CD8-positive, alpha-beta memory T cell (primary cell): Measurements from ENCODE around the gene ATP6V0E2. TPM values are rescaled to one million over a fixed set of nuclear protein-coding genes. Genes with fewer than 3 reads are reported as not detected.

Experiments used
- CTCF ChIA-PET: fragments of 350-600 bp; sonication (Branson Sonifier 250); formaldehyde crosslinking; loops from one replicate; lab custom pipeline; 2021; ENCODE audit warnings: antibody characterized with exemption; lab: Charles Lee
- POLR2A ChIA-PET: fragments of 350-600 bp; sonication (Branson Sonifier 250); formaldehyde crosslinking; loops from one replicate; lab custom pipeline; 2021; ENCODE audit warnings: antibody characterized with exemption; lab: Charles Lee
- DNase-seq, 5 donors: peaks; one replicate each; pipeline versions ENCODE4 v3.0.0 to v3.0.0-alpha.2; 2020 to 2022; ENCODE audit warnings: mixed read lengths in 1 of 5
- H3K27ac ChIP-seq: one replicate; pipeline ENCODE4 v1.7.0; 2013; ENCODE audit warnings: low read depth, mild to moderate bottlenecking, low read length, moderate library complexity
- H3K27me3 ChIP-seq: 2 replicates; pipeline ENCODE4 v1.7.0; 2013; ENCODE audit warnings: low read length, mild to moderate bottlenecking; ENCODE audit not compliant: insufficient read depth, poor library complexity, severe bottlenecking
- H3K36me3 ChIP-seq: 2 replicates; pipeline ENCODE4 v1.7.0; 2013; ENCODE audit warnings: mild to moderate bottlenecking, low read length, moderate library complexity; ENCODE audit not compliant: insufficient read depth
- H3K4me1 ChIP-seq: 2 replicates; pipeline ENCODE4 v1.7.0; 2013; ENCODE audit warnings: mild to moderate bottlenecking, low read length, moderate library complexity; ENCODE audit not compliant: insufficient read depth
- H3K4me3 ChIP-seq: 2 replicates; pipeline ENCODE4 v1.7.0; 2013; ENCODE audit warnings: mild to moderate bottlenecking, low read length
- H3K9me3 ChIP-seq: 2 replicates; pipeline ENCODE4 v1.7.0; 2013; ENCODE audit warnings: mild to moderate bottlenecking, low read length
- H3K27ac Mint-ChIP-seq, 8 donors: one replicate each; pipeline ENCODE4 v1.8.0; 2020 to 2021; ENCODE audit warnings: mixed read lengths in 8 of 8, mild to moderate bottlenecking in 6 of 8, inconsistent platforms in 3 of 8, moderate library complexity in 3 of 8
- H3K27me3 Mint-ChIP-seq, 2 donors: one replicate each; pipeline ENCODE4 v1.8.0; 2020 to 2021; ENCODE audit warnings: mixed read lengths in 2 of 2, mild to moderate bottlenecking in 1 of 2, moderate library complexity in 1 of 2
- H3K36me3 Mint-ChIP-seq, 3 donors: one replicate each; pipeline ENCODE4 v1.8.0; 2020 to 2021; ENCODE audit warnings: mixed read lengths in 3 of 3, inconsistent platforms in 1 of 3, mild to moderate bottlenecking in 1 of 3
- H3K4me1 Mint-ChIP-seq, 3 donors: one replicate each; pipeline ENCODE4 v1.8.0; 2020 to 2021; ENCODE audit warnings: mixed read lengths in 3 of 3, inconsistent platforms in 1 of 3, mild to moderate bottlenecking in 1 of 3
- H3K4me3 Mint-ChIP-seq, 7 donors: one replicate each; pipeline ENCODE4 v1.8.0; 2020 to 2021; ENCODE audit warnings: mixed read lengths in 7 of 7, mild to moderate bottlenecking in 6 of 7, moderate library complexity in 4 of 7, inconsistent platforms in 2 of 7
- H3K9me3 Mint-ChIP-seq, 5 donors: one replicate each; pipeline ENCODE4 v1.8.0; 2020 to 2022; ENCODE audit warnings: mixed read lengths in 5 of 5, mild to moderate bottlenecking in 3 of 5, moderate library complexity in 2 of 5, inconsistent platforms in 1 of 5
- polyA plus RNA-seq: library from polyadenylated mRNA; unstranded; fragments of 300-500 nt; fragmentation: Illumina TruSeq; gene quantifications from one replicate; pipeline ENCODE4 v1.2.3, GENCODE V29; 2021
- total RNA-seq, 2 experiments: library from RNA; stranded (reverse); gene quantifications; one replicate each; pipeline ENCODE4 v1.2.3, GENCODE V29; 2021

The ATP6V0E2 gene
- total and polyA plus RNA-seq, 3 experiments from 2014 or later = 68.3 to 144 (median 76.2) TPM

- POLR2A ChIA-PET = interaction anchor here (0.6 kb wide), 1 partner anchor 42 kb away, joined by 3 read pairs; no protein-coding TSS in a partner anchor
- H3K27ac ChIP-seq = no peak overlapping the region
- no peak overlapping the region for H3K4me3 ChIP-seq
- H3K4me1 ChIP-seq = peaks cover 15% of the 10 kb centered on the region
- no peak for DNase-seq
- Mint-ChIP-seq H3K9me3 (no peaks in the 10 kb centered on the region), H3K4me1 (peaks cover 24 to 35% (median 34%) of the 10 kb centered on the region in 3 donors), H3K27me3 (peaks cover 13 to 23% of the 10 kb centered on the region in 2 donors), H3K36me3 (peaks cover 0 to 3% (median 2%) of the 10 kb centered on the region in 3 donors), H3K4me3 (no peak overlapping the region), H3K27ac (no peak overlapping the region)
- no peaks in the 10 kb centered on the region for H3K36me3 ChIP-seq
- CTCF ChIA-PET = no interaction called here
- H3K27me3 ChIP-seq = no peaks in the 10 kb centered on the region
- H3K9me3 ChIP-seq = no peaks in the 10 kb centered on the region
These were observed 37.3 kb upstream of the ATP6V0E2 start for GRCh38 chr7:149836434-149836833.

- peak overlapping the region; percentile 89 to 95 (median 92) for H3K4me3 Mint-ChIP-seq
- Histone ChIP-seq H3K9me3 (no peaks in the 10 kb centered on the region), H3K27me3 (no peaks in the 10 kb centered on the region), H3K4me3 (no peak overlapping the region), H3K36me3 (no peaks in the 10 kb centered on the region), H3K27ac (no peak overlapping the region), H3K4me1 (peaks cover 15% of the 10 kb centered on the region)
- no peak for DNase-seq
- POLR2A ChIA-PET = interaction anchor here (0.7 to 3.0 kb wide), 4 partner anchors 28 to 1682 kb away, joined by 4 to 20 read pairs (median 10); partner anchors contain the start of genes ATP6V0E2 and RHEB
- peaks cover 0 to 3% (median 2%) of the 10 kb centered on the region in 3 donors for H3K36me3 Mint-ChIP-seq
- peaks cover 10 to 18% of the 10 kb centered on the region in 2 donors for H3K27me3 Mint-ChIP-seq
- peaks cover 27 to 43% (median 43%) of the 10 kb centered on the region in 3 donors for H3K4me1 Mint-ChIP-seq
- no peaks in the 10 kb centered on the region for H3K9me3 Mint-ChIP-seq
- peak overlapping the region; percentile 34 to 96 (median 82) for H3K27ac Mint-ChIP-seq
- CTCF ChIA-PET = interaction anchor here (1.0 to 3.1 kb wide), 6 partner anchors 11 to 68 kb away, joined by 3 to 27 read pairs (median 8); partner anchors contain the start of gene ATP6V0E2
These were observed 36.1 kb upstream of the ATP6V0E2 start for GRCh38 chr7:149837564-149838223.

DNA sequence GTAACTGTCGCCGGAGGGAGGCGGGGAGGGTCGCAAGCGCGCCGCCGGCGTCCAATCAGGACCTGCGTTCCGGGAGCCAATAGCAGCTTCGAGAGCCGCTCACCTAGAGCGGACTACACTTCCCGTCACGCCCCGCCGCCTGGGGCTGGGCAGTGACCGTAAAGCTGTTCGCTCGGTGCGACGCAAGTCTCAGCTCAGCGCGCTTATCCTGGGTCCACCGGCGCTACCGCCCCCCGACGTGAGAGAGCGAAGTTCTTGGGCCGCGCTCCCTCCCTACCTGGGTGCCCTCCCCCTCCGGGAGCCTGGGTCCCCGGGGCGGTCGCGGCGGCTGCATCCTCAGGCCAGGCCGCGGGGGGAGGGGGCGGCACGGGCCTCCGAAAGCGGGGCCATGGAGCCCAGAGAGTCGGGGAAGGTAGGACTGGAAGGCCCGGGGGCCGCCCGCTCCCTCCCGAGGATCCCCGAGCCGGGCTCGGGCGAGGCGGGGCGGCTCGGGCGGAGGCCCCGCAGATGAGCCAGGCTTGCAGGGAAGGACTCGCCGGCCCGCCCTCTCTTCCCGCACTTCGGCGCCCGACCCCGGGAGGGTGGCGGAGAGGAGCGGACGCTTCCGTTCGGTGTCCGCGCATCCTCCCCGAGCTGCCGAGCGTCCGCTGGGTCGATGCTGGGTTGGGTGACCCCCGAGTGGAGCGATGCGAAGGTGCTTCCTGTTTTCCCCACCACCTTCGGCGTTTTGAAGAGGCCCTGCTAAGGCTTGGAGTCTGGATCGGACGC is 35.4 kb upstream of the ATP6V0E2 start, which contains the start of gene ZNF862:
Gene ZNF862, plus strand, starts transcription at position 152 of the 768 bp plus-strand sequence. Its CDS starts 237 bp downstream, at position 389.
- peak within 1 kb of the TSS; percentile 89 to 95 (median 92) for H3K4me3 Mint-ChIP-seq
- no peaks in the 10 kb centered on the region for H3K9me3 Mint-ChIP-seq
- H3K27ac Mint-ChIP-seq = peak within 1 kb of the TSS; percentile 43 to 96 (median 86)
- DNase-seq = peak; percentile 93 to 97 (median 94)
- CTCF ChIA-PET = interaction anchor here (1.0 to 3.1 kb wide), 7 partner anchors 11 to 69 kb away, joined by 3 to 27 read pairs (median 7); partner anchors contain the start of gene ATP6V0E2
- Histone ChIP-seq H3K36me3 (no peaks in the 10 kb centered on the region), H3K27me3 (no peaks in the 10 kb centered on the region), H3K27ac (peak within 1 kb of the TSS; percentile 55), H3K4me3 (peak within 1 kb of the TSS; percentile 80), H3K9me3 (no peaks in the 10 kb centered on the region), H3K4me1 (peaks cover 15% of the 10 kb centered on the region)
- peaks cover 0 to 3% (median 2%) of the 10 kb centered on the region in 3 donors for H3K36me3 Mint-ChIP-seq
- POLR2A ChIA-PET = interaction anchor here (0.7 to 3.0 kb wide), 4 partner anchors 27 to 1681 kb away, joined by 4 to 20 read pairs (median 10); partner anchors contain the start of genes ATP6V0E2 and RHEB
- H3K27me3 Mint-ChIP-seq = peaks cover 7 to 13% of the 10 kb centered on the region in 2 donors
- H3K4me1 Mint-ChIP-seq = peaks cover 27 to 48% (median 43%) of the 10 kb centered on the region in 3 donors

GRCh38 chr7:149838992-149839408 is 34.8 kb upstream of the ATP6V0E2 start:
- DNase-seq = no peak
- H3K27me3 Mint-ChIP-seq = peaks cover 5 to 12% of the 10 kb centered on the region in 2 donors
- POLR2A ChIA-PET = interaction anchor here (2.6 to 3.0 kb wide), 2 partner anchors 26 to 32 kb away, joined by 13 to 20 read pairs; no protein-coding TSS in a partner anchor
- peaks cover 27 to 49% (median 43%) of the 10 kb centered on the region in 3 donors for H3K4me1 Mint-ChIP-seq
- H3K9me3 Mint-ChIP-seq = no peaks in the 10 kb centered on the region
- H3K36me3 Mint-ChIP-seq = peaks cover 0 to 3% (median 2%) of the 10 kb centered on the region in 3 donors
- CTCF ChIA-PET = interaction anchor here (1.3 to 3.1 kb wide), 6 partner anchors 10 to 69 kb away, joined by 3 to 27 read pairs (median 8); partner anchors contain the start of gene ATP6V0E2
- Histone ChIP-seq H3K27me3 (no peaks in the 10 kb centered on the region), H3K36me3 (no peaks in the 10 kb centered on the region), H3K4me3 (peak overlapping the region; percentile 80), H3K4me1 (peaks cover 15% of the 10 kb centered on the region), H3K9me3 (no peaks in the 10 kb centered on the region), H3K27ac (peak overlapping the region; percentile 55)
- peak overlapping the region; percentile 43 to 88 (median 74) for H3K27ac Mint-ChIP-seq
- peak overlapping the region; percentile 85 to 95 (median 91) for H3K4me3 Mint-ChIP-seq

DNA sequence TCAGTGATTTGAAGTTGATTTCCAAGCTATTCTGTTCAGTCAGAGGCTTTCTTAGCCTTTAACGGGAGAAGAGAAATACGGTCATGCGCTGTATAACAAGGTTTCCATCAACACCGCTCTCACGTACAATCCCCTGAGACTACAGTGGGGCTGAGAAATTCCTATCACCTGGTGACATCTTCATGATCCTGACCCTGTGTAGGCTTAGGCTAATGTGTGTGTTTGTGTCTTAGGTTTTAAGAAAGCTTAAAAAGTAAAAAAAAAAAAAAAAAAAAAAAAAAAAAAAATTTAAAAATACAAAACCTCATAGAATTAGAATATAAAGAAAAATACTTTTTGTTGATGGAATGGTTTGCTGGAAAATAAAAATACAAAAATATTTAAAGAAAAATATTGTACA is 33.8 kb upstream of the ATP6V0E2 start:
- H3K4me3 Mint-ChIP-seq = peak overlapping the region; percentile 85 to 95 (median 91)
- Histone ChIP-seq H3K9me3 (no peaks in the 10 kb centered on the region), H3K27me3 (no peaks in the 10 kb centered on the region), H3K27ac (no peak overlapping the region), H3K4me1 (peaks cover 15% of the 10 kb centered on the region), H3K36me3 (no peaks in the 10 kb centered on the region), H3K4me3 (no peak overlapping the region)
- peaks cover 2 to 3% of the 10 kb centered on the region in 2 donors for H3K27me3 Mint-ChIP-seq
- peaks cover 0 to 11% (median 2%) of the 10 kb centered on the region in 3 donors for H3K36me3 Mint-ChIP-seq
- CTCF ChIA-PET = interaction anchor here (0.7 to 3.1 kb wide), 6 partner anchors 9 to 92 kb away, joined by 3 to 27 read pairs (median 3); no protein-coding TSS in a partner anchor
- peak overlapping the region in 1 of 8 donors; percentile 88 for H3K27ac Mint-ChIP-seq
- DNase-seq = no peak
- H3K9me3 Mint-ChIP-seq = no peaks in the 10 kb centered on the region
- POLR2A ChIA-PET = interaction anchor here (2.6 to 3.0 kb wide), 2 partner anchors 25 to 31 kb away, joined by 13 to 20 read pairs; no protein-coding TSS in a partner anchor
- H3K4me1 Mint-ChIP-seq = peaks cover 29 to 52% (median 43%) of the 10 kb centered on the region in 3 donors

- Histone ChIP-seq H3K27ac (no peak overlapping the region), H3K9me3 (no peaks in the 10 kb centered on the region), H3K36me3 (peaks cover 4% of the 10 kb centered on the region), H3K27me3 (no peaks in the 10 kb centered on the region), H3K4me3 (no peak overlapping the region), H3K4me1 (peaks cover 14% of the 10 kb centered on the region)
- Mint-ChIP-seq H3K27me3 (no peaks in the 10 kb centered on the region), H3K4me3 (no peak overlapping the region), H3K36me3 (peaks cover 0 to 38% (median 11%) of the 10 kb centered on the region in 3 donors), H3K9me3 (no peaks in the 10 kb centered on the region), H3K4me1 (peaks cover 21 to 47% (median 43%) of the 10 kb centered on the region in 3 donors), H3K27ac (no peak overlapping the region)
- CTCF ChIA-PET = no interaction called here
- POLR2A ChIA-PET = no interaction called here
- peak in 1 of 5 donors; percentile 41 for DNase-seq
These were observed 30.2 kb upstream of the ATP6V0E2 start for GRCh38 chr7:149843566-149843965.

GRCh38 chr7:149844445-149844844 is 29.3 kb upstream of the ATP6V0E2 start:
- Mint-ChIP-seq H3K27me3 (no peaks in the 10 kb centered on the region), H3K27ac (no peak overlapping the region), H3K4me3 (no peak overlapping the region), H3K4me1 (peaks cover 14 to 40% (median 36%) of the 10 kb centered on the region in 3 donors), H3K9me3 (no peaks in the 10 kb centered on the region), H3K36me3 (peaks cover 0 to 46% (median 11%) of the 10 kb centered on the region in 3 donors)
- H3K4me3 ChIP-seq = no peak overlapping the region
- H3K9me3 ChIP-seq = no peaks in the 10 kb centered on the region
- ChIA-PET POLR2A (no interaction called here), CTCF (no interaction called here)
- no peaks in the 10 kb centered on the region for H3K27me3 ChIP-seq
- no peak overlapping the region for H3K27ac ChIP-seq
- peaks cover 6% of the 10 kb centered on the region for H3K4me1 ChIP-seq
- H3K36me3 ChIP-seq = peaks cover 4% of the 10 kb centered on the region
- peak in 1 of 5 donors; percentile 10 for DNase-seq
